GM12874 (cell line): ENCODE results near the gene SPEF2.

ENCODE experiments used
- TF ChIP-seq, protein P1 (sequence below): IDR thresholded peaks from 2 replicates; pipeline ENCODE4 v1.5.1; 2011; ENCODE audit warnings: low read depth, mild to moderate bottlenecking, control low read depth, low read length, moderate library complexity; ENCODE audit not compliant: insufficient read depth

SPEF2 gene

DNA sequence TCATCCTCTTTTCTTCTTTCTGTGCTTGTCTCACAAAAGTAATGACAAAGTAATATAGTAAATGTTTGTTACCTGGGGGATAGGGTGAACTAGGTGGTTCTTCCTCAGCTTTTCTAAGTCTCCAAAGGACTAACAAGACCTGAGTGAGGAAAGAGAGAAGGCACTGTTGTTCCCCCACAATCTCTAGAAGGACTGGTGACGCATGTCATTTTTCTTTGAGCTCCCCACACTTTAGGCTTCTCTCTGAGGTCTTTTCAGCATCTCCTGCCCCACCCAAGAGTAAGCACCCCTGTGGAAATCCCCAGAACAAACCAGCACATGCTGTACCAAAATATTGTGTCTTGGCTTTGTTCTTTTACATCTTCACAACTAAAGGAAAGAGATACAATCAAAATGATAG, 236.6 kb downstream of the SPEF2 start:
- TF ChIP-seq, protein P1, sequence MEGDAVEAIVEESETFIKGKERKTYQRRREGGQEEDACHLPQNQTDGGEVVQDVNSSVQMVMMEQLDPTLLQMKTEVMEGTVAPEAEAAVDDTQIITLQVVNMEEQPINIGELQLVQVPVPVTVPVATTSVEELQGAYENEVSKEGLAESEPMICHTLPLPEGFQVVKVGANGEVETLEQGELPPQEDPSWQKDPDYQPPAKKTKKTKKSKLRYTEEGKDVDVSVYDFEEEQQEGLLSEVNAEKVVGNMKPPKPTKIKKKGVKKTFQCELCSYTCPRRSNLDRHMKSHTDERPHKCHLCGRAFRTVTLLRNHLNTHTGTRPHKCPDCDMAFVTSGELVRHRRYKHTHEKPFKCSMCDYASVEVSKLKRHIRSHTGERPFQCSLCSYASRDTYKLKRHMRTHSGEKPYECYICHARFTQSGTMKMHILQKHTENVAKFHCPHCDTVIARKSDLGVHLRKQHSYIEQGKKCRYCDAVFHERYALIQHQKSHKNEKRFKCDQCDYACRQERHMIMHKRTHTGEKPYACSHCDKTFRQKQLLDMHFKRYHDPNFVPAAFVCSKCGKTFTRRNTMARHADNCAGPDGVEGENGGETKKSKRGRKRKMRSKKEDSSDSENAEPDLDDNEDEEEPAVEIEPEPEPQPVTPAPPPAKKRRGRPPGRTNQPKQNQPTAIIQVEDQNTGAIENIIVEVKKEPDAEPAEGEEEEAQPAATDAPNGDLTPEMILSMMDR, result no peak

DNA sequence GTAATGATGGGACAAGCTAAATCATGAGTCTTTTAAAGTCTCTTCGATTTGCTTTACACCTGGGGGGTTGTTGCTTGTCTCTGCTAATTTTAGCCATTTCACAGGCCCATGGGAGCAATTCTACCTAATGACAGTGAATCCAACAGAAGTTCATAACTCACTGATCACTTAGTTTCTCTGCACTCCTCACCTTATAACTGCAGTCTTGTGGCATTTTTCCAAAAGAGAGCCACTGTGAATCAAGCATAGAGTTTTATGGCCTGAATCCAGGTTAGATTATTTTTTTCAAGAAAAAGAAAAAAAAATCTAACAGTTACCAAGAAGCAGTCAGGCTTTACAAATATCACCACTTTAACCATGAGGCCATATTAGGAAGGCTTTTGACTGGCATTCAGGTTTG, 237.5 kb downstream of the SPEF2 start:
- TF ChIP-seq, protein P1, result no peak

DNA sequence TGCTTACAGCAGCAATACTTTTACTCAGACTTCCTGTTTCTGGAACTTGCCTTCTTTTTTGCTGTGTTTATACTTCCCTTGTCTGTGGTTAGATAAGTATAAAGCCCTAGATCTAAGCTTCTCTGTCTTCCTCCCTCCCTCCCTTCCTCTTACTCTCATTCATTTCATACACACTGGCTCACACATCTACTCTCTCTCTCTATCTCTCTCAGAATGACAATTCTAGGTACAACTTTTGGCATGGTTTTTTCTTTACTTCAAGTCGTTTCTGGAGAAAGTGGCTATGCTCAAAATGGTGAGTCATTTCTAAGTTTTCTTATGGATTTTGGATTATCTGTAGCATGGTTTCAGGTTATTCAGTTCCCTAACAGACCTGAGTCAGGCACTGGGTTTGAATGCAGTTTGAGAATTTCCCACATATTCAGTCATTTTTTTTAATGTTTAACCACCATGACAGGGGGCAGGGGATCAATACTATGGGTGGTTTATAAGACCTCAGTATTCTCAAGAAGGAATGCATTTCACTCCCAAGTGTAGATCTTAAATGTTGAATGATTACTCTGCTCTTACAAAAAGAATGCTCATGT, 239.2 kb downstream of the SPEF2 start, which contains the start of gene IL7R:
Gene IL7R, plus strand, starts transcription at position 127 of the 587 bp plus-strand sequence. Its CDS starts 87 bp downstream, at position 214.
- TF ChIP-seq, protein P1, result no peak

DNA sequence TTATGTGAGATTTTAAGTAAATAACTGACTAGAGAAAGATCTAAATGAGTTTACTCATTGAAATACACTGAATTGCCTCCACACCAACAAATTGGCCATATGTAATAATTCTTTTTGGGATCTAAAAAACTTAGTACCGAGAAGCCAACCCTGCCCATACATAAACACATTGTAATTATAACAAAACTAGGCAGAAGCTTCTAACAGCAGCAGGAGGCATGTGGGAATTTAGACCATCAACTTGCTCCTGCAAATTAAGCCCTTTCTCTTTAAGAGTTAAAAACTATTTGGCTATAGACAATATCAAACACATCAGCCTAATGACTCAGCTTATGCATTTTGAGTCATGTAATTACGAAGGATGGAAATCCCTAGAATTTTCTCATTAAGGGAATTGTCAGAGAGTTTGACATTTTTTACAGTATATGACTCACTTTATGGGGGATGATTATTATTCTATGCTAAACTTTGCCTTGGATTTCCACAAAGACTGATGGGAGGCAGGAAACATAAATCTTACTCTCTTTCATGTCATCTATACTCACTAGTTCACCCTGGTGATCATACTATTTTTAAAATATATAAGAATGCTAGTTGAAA, 240.0 kb downstream of the SPEF2 start:
- TF ChIP-seq, protein P1, result no peak

DNA sequence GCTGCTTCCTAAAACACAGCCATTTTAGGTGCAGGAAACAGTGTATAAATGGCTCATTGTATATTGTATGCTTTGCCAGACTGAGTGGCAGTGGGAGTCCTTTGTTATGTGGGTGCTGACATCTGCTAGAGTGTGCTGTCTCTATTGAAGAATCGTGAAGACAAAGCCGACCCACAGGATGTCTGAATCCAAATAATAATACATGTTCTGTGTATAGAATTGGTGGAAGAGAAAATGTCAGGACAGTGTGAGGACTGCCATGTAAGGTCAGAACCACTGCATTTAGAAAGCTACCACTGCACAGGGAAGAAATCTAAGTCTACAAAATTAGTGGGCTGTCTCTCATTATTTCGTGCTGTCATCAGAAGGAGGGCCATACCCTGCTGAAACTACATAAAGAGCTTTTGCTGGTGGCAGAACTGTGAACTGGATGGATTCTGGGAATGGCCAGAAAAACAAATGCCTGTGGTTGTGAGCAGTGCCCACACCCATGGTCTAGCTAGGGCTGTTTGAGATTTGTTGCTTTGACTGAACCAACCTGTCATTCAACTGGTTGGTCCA, 241.5 kb downstream of the SPEF2 start:
- TF ChIP-seq, protein P1, result no peak

DNA sequence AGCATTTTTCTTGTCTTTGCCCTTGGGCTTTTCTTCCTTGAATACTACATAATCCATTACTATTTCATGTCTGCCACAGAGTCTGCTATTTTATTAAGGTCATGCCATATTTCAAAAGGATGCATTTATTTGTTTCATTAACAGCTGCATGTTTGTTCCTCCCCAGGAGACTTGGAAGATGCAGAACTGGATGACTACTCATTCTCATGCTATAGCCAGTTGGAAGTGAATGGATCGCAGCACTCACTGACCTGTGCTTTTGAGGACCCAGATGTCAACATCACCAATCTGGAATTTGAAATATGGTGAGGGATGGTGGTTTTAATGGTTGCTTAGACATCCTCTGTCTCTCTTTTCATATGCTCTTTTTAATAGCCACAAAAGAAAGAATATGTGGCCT, 243.0 kb downstream of the SPEF2 start:
- TF ChIP-seq, protein P1, result no peak

DNA sequence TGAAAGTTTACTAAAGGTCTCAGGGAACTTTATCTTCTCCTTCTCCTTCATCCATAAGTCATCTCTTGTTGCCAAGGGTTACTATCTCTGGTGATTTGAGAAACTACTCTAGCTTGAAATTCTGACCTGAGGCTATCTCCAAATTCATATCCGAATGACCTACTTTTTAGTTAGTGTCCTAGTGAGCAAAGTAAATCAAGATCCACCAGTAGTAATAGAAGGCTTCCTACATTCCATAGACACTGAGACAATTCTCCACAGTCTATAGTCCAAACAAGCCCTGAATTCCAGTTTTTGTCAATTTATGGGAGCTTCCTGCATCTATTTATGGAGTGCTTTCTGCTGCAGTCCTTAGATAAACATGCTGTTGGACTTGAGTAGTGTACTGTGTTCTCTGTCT, 244.1 kb downstream of the SPEF2 start:
- TF ChIP-seq, protein P1, result no peak
